Measurements from ENCODE around the gene NRXN2.

The NRXN2 gene

DNA sequence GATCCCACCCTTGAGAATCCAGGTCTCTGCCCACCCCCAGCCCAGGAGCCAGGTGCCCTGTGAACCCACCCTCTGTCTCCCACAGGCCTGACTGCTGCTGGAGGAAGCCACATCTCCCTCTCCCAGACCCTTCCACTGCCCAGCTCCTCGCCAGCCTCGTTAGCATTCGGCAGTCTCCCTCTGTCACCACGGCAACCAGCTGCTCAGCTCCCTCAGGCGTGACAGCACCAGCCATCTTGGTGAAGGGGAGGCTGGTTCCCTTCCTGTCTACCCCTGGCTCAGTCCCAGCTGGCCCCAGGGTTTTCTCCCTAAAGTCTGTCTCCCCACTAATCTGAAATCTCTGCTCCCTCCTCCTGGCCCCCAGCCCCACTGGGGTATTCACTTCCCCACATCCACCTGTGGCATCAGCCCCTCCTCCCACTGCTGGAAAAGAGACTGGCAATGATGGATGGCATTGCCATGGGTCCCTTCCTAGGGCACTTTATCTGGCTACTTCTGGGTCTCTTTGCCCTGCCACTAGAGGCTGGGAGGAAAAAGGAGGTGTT lies 28.1 kb downstream of the NRXN2 start:
- peak; percentile 60 for DNase-seq

GRCh38 chr11:64694026-64694755 lies 28.8 kb downstream of the NRXN2 start:
- DNase-seq, result no peak

GRCh38 chr11:64692764-64693331 lies 30.1 kb downstream of the NRXN2 start:
- DNase-seq, result no peak

DNA sequence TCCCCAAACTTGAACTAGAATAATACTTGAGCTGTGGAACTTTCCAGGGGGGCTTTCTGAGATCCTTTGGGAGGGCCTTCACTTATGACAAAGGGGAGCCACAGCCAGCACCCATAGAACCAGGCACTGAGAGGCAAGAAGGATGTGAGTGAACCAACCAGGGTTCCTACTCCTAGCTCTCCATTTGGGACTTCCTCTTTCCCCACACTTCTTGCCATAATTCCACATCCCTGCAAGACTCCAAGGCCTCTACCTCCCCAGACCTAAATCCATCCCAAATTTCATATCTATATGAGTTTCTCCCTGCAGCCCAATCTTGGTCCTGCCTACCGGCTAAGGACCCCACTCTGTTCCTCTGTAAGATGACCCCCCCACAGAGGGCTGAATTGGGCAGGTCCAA lies 31.5 kb downstream of the NRXN2 start:
- DNase-seq, result no peak

GRCh38 chr11:64690235-64690634 lies 32.8 kb downstream of the NRXN2 start:
- no peak for DNase-seq

DNA sequence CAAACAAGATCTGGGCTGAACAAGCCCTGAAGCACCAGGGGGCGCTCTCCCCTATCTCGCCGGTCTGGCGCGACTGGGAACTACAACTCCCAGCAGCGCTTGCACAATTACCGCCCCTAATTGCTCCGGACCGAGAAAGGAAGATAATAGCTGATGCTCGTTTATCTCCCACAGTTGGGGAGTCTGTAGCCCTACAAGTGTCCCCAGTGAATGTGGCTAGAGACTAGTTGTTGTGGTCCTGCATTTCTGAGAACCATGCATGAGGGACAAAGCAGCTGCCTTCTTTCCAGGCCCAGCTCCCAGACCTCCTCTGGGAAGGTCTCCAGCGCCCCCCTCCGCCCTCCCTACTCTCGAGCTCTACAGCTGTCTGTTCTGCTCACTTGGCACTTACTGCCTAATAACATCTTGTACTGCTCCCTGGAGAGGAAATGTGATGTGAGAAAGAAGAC lies 34.4 kb downstream of the NRXN2 start:
- peak; percentile 94 for DNase-seq

- DNase-seq, result no peak
Measured at GRCh38 chr11:64687643-64688533, 35.1 kb downstream of the NRXN2 start.

- DNase-seq, result no peak
Measured at GRCh38 chr11:64687204-64687603, 35.8 kb downstream of the NRXN2 start.

GRCh38 chr11:64686466-64687170 lies 36.4 kb downstream of the NRXN2 start:
- DNase-seq, result no peak

DNA sequence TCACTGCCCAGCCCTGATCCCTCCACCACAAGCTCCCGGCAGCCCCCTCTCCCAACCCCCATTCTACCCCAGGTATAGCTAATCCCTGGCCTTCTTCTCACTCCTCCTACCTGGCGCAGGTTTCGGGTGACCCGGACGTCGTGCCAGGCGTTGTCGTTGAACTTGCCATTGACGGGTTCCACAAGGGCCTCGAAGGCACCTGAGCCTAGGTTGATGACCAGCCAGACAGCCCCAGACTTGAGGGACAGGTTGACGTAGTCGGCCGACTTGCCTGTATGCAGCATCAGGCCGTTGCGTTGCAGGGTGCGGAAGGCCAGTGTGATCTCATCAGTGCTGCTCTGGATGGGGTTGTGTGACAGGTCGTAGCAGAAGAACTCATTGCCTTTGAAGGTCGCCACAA lies 37.5 kb downstream of the NRXN2 start:
- no peak for DNase-seq

- no peak for DNase-seq
Measured at GRCh38 chr11:64684357-64684756, 38.6 kb downstream of the NRXN2 start.

GRCh38 chr11:64681171-64681570 lies 41.8 kb downstream of the NRXN2 start:
- no peak for DNase-seq

DNA sequence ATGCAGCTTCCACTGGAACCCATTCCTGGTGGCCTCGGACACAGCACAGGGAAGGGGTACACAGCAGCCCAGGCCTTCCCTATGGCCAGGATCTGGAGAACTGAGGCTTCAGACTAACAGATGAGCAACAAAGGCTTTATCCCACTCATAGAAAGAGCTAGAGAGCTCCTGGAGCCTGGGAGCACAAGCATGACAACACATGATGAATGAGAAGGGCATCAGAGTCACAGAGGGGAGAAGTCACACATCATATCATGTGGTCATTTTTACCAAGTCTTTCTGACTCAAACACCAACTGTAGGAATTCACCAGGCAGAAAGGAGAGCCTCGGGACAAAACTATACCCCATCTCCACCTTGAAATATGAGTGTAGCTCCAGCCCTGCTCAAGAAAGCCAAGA lies 43.2 kb downstream of the NRXN2 start:
- DNase-seq, result no peak

DNA sequence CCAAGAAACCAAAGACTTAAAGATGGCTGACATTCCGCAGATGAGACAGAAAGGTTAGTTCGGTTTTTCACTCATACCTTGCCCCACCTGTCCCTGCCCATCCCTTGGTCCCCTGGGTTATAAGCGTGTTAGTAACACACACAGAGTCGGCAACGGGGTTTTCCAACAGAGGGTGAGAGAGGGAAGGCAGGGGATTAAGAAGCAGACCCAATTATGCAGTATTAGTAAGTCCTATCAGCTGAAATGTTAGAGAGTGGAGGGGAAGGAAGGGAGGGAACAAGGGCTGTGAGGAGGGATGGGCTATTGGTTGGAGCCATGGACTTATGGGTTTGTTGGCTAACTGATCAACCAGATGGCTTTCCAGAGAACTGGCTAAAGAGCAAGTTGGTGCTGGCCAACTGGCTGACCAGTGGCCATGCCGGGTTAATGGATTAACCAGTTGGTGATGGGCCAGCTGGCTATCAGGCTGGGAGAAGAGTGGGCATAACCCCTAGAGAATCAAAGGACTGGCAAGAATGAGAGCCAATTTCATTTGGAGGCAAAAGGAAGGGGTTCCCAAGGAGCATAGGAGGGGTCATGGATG lies 45.5 kb downstream of the NRXN2 start:
- peak; percentile 94 for DNase-seq

GRCh38 chr11:64676261-64676615 lies 46.8 kb downstream of the NRXN2 start:
- no peak for DNase-seq

- peak; percentile 84 for DNase-seq
Measured at GRCh38 chr11:64675450-64676260, 47.3 kb downstream of the NRXN2 start.

DNA sequence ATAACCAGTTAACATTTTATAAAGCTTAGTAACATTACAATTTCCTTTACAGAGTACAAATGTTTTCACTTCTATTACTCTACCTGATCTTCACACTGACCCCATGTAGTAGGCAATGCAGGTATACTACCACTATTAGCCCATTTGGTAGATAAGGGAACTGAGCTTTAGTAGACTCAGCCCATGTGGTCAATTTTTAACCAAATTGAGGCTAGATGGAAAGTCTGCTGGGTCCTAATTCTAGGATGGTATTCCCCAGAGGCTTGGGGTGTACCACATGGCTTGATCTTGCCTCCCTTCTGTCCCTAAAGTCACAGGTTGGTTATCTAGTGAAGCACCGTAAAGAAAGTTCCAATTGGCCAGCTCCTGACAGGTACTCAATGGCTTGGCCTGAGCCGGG lies 48.2 kb downstream of the NRXN2 start:
- DNase-seq, result no peak

- DNase-seq, result no peak
Measured at GRCh38 chr11:64673279-64673678, 49.7 kb downstream of the NRXN2 start.

DNA sequence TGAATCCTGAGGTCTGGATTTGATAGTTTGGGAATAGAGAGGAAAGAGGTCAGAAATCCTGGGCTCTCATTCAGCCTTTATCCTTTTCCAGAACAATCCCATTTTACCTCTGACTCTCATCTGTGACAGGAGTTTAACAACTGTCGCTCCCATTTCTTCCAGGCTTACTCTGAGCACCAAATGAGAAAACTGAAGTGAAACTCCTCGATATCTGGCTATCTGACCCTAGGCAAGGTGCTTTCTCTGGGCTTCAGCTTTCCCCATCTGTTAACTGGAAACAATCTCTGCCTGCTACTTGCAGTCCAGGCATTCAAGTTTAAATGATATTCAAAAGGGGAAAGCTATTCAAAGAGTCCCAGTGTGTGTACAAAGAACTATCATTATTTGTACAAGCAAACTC lies 50.1 kb downstream of the NRXN2 start:
- DNase-seq, result no peak

- DNase-seq, result no peak
Measured at GRCh38 chr11:64670975-64671374, 52.0 kb downstream of the NRXN2 start.

- no peak for DNase-seq
Measured at GRCh38 chr11:64667154-64667745, 55.7 kb downstream of the NRXN2 start.
